Stomach smooth muscle (tissue), 2 donors: Measurements from ENCODE around the gene TRIM2.

Experiments used
- H3K27ac ChIP-seq: one replicate; pipeline ENCODE4 v1.7.0; 2013; ENCODE audit warnings: mild to moderate bottlenecking, low read length, inconsistent platforms
- H3K27me3 ChIP-seq, 2 donors: one replicate each; pipeline ENCODE4 v1.7.0; 2013; ENCODE audit warnings: low read length in 2 of 2; ENCODE audit not compliant: insufficient read depth in 2 of 2, control insufficient read depth in 1 of 2
- H3K36me3 ChIP-seq, 2 donors: one replicate each; pipeline ENCODE4 v1.7.0; 2013; ENCODE audit warnings: low read length in 2 of 2; ENCODE audit not compliant: control insufficient read depth in 2 of 2, insufficient read depth in 2 of 2
- H3K4me1 ChIP-seq: one replicate; pipeline ENCODE4 v1.7.0; 2013; ENCODE audit warnings: low read length; ENCODE audit not compliant: control insufficient read depth, insufficient read depth
- H3K4me3 ChIP-seq, 2 donors: one replicate each; pipeline ENCODE4 v1.7.0; 2013; ENCODE audit warnings: low read length in 2 of 2
- H3K9ac ChIP-seq, 2 donors: one replicate each; pipeline ENCODE4 v1.7.0; 2013; ENCODE audit warnings: low read length in 2 of 2, mild to moderate bottlenecking in 1 of 2
- H3K9me3 ChIP-seq, 2 donors: one replicate each; pipeline ENCODE4 v1.7.0; 2013; ENCODE audit warnings: low read length in 2 of 2; ENCODE audit not compliant: control insufficient read depth in 2 of 2
- donor health status: healthy.
- donor health status: Pancreatic carcinoma.

TRIM2 gene

DNA sequence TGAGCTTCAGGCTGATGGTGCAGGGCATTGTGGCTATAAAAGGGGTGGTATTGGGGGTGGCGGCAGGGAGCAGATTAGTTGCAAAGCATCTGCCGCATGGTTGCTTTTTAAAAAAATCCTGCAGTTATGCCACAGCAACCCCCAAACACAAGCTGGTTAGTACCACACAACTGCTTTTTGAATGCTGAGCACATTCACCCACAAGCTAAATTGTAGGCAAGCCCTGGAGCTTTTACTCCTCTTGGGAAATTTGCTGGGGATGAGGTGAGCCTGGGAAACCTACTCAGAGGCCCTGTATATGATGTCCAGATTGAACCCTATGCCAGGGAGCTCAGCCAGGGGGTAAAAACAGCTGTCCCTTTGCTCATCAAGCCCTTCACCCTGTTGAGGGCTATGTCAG is 33.8 kb upstream of the TRIM2 start:
- Histone ChIP-seq H3K4me3 (no peak overlapping the region), H3K9ac (no peak overlapping the region), H3K27ac (no peak overlapping the region)

DNA sequence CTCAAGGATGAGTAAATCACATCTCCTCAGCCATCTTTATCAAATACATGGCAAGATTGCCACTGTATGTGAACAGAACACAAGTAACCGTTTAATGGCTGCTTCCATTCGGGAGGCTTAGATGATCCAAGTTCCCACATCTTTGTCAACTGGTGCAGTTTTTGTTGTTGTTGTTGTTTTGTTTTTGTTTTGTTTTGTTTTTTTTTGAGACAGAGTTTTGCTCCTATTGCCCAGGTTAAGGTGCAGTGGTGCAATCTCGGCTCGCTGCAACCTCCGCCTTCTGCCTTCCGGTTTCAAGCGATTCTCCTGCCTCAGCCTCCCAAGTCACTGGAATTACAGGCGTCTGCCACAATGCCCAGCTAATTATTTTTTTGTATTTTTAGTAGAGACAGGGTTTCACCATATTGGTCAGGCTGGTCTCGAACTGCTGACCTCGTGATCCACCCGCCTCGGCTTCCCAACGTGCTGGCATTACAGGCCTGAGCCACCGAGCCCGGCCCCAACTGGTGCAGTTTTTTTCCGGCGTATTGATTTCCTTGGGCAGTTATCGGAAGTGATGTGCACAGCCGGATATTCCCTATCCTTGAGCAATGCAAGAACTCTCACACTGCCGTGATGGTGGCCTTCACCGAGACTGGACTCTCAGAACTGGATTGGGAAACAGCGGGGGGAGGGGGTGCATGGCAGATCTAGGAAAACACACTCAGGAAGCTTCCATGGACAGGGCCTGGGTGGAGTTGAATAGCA is 29.2 kb upstream of the TRIM2 start:
- Histone ChIP-seq H3K27ac (no peak overlapping the region), H3K27me3 (no peaks in the 10 kb centered on the region), H3K4me1 (no peaks in the 10 kb centered on the region), H3K4me3 (no peak overlapping the region), H3K9ac (no peak overlapping the region), H3K36me3 (no peaks in the 10 kb centered on the region), H3K9me3 (no peaks in the 10 kb centered on the region)

More for the DNA sequence above, 33.8 kb upstream of the TRIM2 start:
- no peaks in the 10 kb centered on the region for H3K4me1 ChIP-seq
- H3K36me3 ChIP-seq, result no peaks in the 10 kb centered on the region
- no peaks in the 10 kb centered on the region for H3K27me3 ChIP-seq
- H3K9me3 ChIP-seq, result no peaks in the 10 kb centered on the region

DNA sequence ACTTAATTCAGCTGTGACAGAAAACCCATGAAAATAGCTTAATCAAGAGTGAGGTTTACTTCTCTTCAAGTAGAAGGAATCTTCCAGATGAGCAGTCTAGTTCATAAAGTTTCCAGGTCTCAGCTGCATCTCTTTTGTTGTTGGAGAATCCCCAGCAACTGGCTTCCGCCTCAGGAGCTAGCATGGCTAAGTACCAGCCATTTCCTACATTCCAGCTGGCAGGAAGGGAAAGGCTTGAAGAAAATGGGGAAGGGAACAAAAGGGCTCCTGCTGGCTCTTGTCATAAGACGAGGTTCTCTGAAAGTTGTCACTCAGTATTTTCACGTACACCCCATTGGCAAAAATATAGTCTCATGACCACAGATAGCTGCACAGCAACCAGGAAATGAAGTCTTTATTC is 27.3 kb upstream of the TRIM2 start:
- Histone ChIP-seq H3K27me3 (no peaks in the 10 kb centered on the region), H3K4me1 (no peaks in the 10 kb centered on the region), H3K36me3 (no peaks in the 10 kb centered on the region), H3K9ac (no peak overlapping the region), H3K4me3 (no peak overlapping the region), H3K9me3 (no peaks in the 10 kb centered on the region), H3K27ac (no peak overlapping the region)

DNA sequence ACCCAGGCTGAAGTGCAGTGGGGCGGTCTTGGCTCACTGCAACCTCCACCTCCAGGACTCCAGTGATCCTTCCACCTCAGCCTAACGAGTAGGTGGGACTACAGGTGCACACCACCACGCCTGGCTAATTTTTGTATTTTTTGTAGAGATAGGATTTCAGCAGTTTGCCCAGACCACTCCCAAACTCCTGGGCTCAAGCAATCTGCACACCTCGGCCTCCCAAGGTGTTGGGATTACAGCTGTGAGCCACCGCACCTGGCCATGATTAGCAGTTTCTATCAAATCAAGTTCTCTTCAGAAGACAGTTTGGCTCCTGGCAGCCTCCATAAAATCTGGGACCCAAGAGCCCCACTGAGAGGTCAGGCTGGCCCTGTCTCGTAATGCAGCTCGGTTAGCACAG is 26.4 kb upstream of the TRIM2 start:
- H3K27ac ChIP-seq, result no peak overlapping the region
- no peaks in the 10 kb centered on the region for H3K36me3 ChIP-seq
- H3K4me3 ChIP-seq, result no peak overlapping the region
- H3K9me3 ChIP-seq, result no peaks in the 10 kb centered on the region
- H3K27me3 ChIP-seq, result no peaks in the 10 kb centered on the region
- no peak overlapping the region for H3K9ac ChIP-seq
- no peaks in the 10 kb centered on the region for H3K4me1 ChIP-seq

DNA sequence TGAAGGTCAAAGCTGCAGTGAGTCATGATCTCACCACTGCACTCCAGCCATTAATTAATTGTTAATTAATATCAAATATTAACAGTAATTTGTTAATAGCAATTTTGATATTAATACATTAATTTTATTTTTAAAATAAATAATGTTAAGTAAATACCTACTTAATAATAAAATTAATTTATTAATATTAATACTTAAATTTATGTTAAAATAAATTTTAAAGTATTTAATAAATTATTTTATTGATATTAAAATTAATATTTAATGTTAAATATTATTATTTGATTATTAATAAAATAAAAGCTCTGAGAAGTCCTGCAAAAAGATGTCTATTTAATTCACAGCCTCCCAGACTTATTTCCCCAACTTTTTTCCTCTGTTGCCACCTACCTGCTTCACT is 25.1 kb upstream of the TRIM2 start:
- H3K4me3 ChIP-seq, result no peak overlapping the region
- no peaks in the 10 kb centered on the region for H3K36me3 ChIP-seq
- no peaks in the 10 kb centered on the region for H3K9me3 ChIP-seq
- H3K27ac ChIP-seq, result no peak overlapping the region
- no peaks in the 10 kb centered on the region for H3K4me1 ChIP-seq
- H3K9ac ChIP-seq, result no peak overlapping the region
- no peaks in the 10 kb centered on the region for H3K27me3 ChIP-seq

DNA sequence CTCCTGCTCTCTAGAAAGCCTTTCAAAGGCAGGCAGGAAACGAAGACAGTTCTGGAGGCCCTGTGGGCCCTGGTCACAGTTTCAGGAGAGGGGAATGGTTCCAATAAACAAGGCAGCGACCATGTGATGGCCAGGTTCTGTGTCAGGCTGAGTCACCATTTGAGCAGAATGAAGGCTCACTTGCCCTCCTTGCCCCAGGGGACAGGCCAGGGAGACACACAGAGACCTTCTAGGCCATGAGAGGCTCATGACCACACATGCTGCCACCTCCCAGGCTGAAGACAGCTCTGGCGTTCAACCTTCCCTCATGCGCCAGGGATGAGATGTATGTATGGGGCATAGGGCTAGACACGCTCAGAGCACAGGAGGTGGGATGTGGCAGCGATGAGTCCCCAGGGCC is 22.9 kb upstream of the TRIM2 start:
- Histone ChIP-seq H3K9me3 (no peaks in the 10 kb centered on the region), H3K9ac (no peak overlapping the region), H3K4me1 (no peaks in the 10 kb centered on the region), H3K27me3 (no peaks in the 10 kb centered on the region), H3K27ac (no peak overlapping the region), H3K36me3 (no peaks in the 10 kb centered on the region), H3K4me3 (no peak overlapping the region)

DNA sequence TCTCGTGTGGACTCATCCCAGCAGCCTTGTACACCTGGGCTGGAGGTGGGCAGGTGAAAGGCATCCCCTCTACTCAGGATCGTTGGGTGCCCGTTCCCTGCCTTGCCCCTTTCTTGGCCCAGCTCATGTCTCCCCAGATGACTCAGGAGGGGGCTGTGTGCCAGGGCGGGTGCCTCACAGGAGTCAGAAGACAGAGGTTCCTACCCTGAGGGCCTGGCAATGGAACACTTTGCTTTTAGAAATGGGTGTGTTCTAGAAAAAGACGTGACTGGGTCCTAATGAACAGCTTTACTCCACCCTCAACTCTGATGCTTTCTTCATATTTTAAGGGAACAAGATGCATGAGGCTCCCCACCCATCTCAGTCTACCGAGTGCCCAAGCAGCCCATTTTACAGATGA is 22.5 kb upstream of the TRIM2 start:
- H3K27me3 ChIP-seq, result no peaks in the 10 kb centered on the region
- no peak overlapping the region for H3K27ac ChIP-seq
- no peak overlapping the region for H3K9ac ChIP-seq
- H3K9me3 ChIP-seq, result no peaks in the 10 kb centered on the region
- H3K4me1 ChIP-seq, result no peaks in the 10 kb centered on the region
- H3K36me3 ChIP-seq, result no peaks in the 10 kb centered on the region
- H3K4me3 ChIP-seq, result no peak overlapping the region

DNA sequence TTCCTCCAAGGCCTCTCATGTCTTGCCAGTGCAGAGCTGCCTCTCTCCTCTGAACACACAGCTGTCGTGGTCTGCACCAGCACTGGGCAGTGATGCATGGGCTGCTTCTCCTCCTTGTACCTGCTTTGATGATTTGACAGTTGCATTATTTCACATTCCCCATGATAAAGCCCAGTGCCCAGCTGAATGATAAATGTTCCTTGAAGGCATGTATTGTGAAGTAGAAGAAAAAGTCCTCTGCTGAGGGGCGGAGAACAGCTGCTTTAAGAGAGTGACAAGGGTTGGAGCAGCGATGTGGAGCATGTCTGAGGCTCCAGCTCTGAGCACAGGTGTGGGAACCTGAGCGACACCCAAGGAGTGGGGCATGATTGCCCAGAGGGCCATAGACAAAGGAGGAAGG is 21.1 kb upstream of the TRIM2 start:
- Histone ChIP-seq H3K9ac (no peak overlapping the region), H3K4me3 (no peak overlapping the region), H3K27ac (no peak overlapping the region), H3K27me3 (no peaks in the 10 kb centered on the region), H3K9me3 (no peaks in the 10 kb centered on the region), H3K36me3 (no peaks in the 10 kb centered on the region), H3K4me1 (no peaks in the 10 kb centered on the region)

DNA sequence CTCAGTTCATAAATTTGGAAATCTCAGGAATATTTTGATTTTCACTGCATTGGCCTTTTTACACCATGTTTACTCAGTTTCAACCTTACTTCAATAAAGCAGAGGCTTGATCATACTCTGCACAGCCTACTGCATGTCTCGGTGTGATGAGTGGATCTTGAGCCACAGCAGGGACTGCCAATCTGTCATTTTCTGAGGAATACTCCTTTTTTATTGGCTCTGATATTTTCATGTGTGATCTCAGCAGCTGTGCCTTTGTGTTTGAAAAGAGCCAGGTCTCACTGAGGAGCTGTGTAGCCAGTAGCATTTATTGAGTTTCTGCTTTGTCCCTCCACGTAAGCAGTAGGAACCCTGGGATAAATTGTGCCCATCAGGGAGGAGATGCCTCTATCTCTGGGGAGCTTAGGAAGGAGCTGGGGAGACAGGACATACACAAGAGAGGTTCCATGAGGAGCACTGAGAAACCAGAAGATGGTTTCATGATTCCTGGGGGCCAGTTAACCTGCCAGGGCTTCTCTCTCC is 18.9 kb upstream of the TRIM2 start:
- Histone ChIP-seq H3K36me3 (no peaks in the 10 kb centered on the region), H3K4me1 (no peaks in the 10 kb centered on the region), H3K9ac (no peak overlapping the region), H3K4me3 (no peak overlapping the region), H3K27ac (no peak overlapping the region), H3K27me3 (no peaks in the 10 kb centered on the region), H3K9me3 (no peaks in the 10 kb centered on the region)

DNA sequence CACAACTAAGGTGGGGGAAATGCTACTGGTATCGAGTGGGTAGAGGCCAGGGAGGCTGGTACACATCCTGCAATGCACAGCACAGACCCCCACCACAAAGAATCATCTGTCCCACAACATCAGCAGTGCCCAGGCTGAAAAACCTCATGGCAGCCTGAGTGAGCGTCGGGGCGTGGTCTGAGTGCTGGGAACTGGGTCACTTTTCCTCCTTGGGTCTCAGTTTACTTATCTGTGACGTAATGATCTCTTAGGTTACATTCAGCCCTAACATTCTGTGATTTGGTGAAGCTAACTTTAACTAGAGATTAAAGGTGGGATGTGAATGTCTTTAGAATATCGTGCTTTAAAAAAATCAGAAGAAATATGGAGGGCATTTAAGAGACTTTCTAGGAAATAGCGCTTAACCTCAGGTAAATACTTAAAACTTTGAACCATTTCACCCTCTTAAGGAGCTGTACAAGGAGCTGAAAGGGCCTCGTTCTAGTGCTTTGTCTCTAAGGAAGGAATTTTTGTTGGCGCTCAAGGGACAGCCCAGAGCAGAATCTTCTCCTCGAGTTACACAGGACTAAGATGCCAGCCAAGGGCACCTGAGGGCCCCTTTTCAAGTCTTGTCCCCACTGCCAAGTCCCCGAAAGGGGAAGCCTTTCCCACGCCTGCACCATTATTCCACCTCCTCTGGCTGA is 18.1 kb upstream of the TRIM2 start:
- no peak overlapping the region for H3K9ac ChIP-seq
- H3K9me3 ChIP-seq, result no peaks in the 10 kb centered on the region
- no peak overlapping the region for H3K4me3 ChIP-seq
- H3K4me1 ChIP-seq, result no peaks in the 10 kb centered on the region
- H3K36me3 ChIP-seq, result no peaks in the 10 kb centered on the region
- no peak overlapping the region for H3K27ac ChIP-seq
- no peaks in the 10 kb centered on the region for H3K27me3 ChIP-seq
